GM12878 (cell line): ENCODE data around the gene SLC38A8. TPM values are rescaled to one million over a fixed set of nuclear protein-coding genes. Genes with fewer than 3 reads are reported as not detected.

Experiments used
- ATAC-seq: fragments of 200-7000 bp; cut with Tn5 transposase; 3 replicates; pipeline ENCODE4 v1.9.1; 2020; ENCODE audit warnings: mild to moderate bottlenecking, moderate library complexity
- BruUV-seq: library from RNA; stranded (reverse); fragments of 400-500 nt; replicated peaks from 2 replicates; lab custom pipeline; 2021; lab: Mats Ljungman, UMichigan
- CTCF ChIA-PET: fragments of 300-600 bp; sonication (Branson Sonifier 250); formaldehyde crosslinking; extraction: SDS; loops from one replicate; lab custom pipeline; 2021; ENCODE audit warnings: inconsistent platforms; lab: Yijun Ruan, JAX
- POLR2A ChIA-PET: fragments of 350-600 bp; formaldehyde crosslinking; extraction: SDS; loops from one replicate; lab custom pipeline; 2021; ENCODE audit warnings: inconsistent platforms; lab: Charles Lee
- RAD21 ChIA-PET: fragments of 300-600 bp; sonication (Branson Sonifier 250); formaldehyde crosslinking; loops from one replicate; lab custom pipeline; 2023; ENCODE audit warnings: antibody characterized with exemption; ENCODE audit not compliant: unreplicated experiment; lab: Charles Lee
- SMC1A ChIA-PET: fragments of 300-600 bp; sonication (Branson Sonifier 250); formaldehyde crosslinking; loops from one replicate; lab custom pipeline; 2023; ENCODE audit not compliant: unreplicated experiment, uncharacterized antibody; lab: Charles Lee
- DNase-seq: peaks from one replicate; pipeline ENCODE4 v3.0.0-alpha.2; 2011; ENCODE audit warnings: low read depth, low spot score
- FAIRE-seq: peaks from 3 replicates; lab custom pipeline; 2011; peaks lifted over from hg19 to GRCh38; lab: Jason Lieb, UNC
- H2AFZ ChIP-seq: 2 replicates; pipeline ENCODE4 v1.6.0; 2011; ENCODE audit warnings: low read depth, low read length, control low read depth; ENCODE audit not compliant: control insufficient read depth
- H3K27ac ChIP-seq: 2 replicates; pipeline ENCODE4 v1.5.1; 2011; ENCODE audit warnings: control low read depth; ENCODE audit not compliant: control insufficient read depth, insufficient read depth
- H3K27me3 ChIP-seq, 2 experiments: replicated peaks in 1 of 2; 2 replicates each; pipeline versions ENCODE4 v1.6.0 to v1.6.1; 2011; ENCODE audit warnings: low read length in 1 of 2; ENCODE audit not compliant: control insufficient read depth in 2 of 2, insufficient read depth in 2 of 2
- H3K36me3 ChIP-seq, 2 experiments: 2 replicates each; pipeline ENCODE4 v1.5.1; 2011; ENCODE audit warnings: low read length in 1 of 2; ENCODE audit not compliant: control insufficient read depth in 2 of 2, insufficient read depth in 2 of 2
- H3K4me1 ChIP-seq: 2 replicates; pipeline ENCODE4 v1.6.1; 2011; ENCODE audit warnings: mild to moderate bottlenecking, low read length, moderate library complexity, mixed read lengths; ENCODE audit not compliant: control insufficient read depth, insufficient read depth
- H3K4me2 ChIP-seq: 2 replicates; pipeline ENCODE4 v1.6.0; 2011; ENCODE audit warnings: control low read depth; ENCODE audit not compliant: control insufficient read depth, insufficient read depth
- H3K4me3 ChIP-seq: fragments of 200-600 bp; sonication (generic); 2 replicates; pipeline ENCODE4 v1.5.1; 2016
- H3K79me2 ChIP-seq: 2 replicates; pipeline ENCODE4 v1.6.0; 2011; ENCODE audit warnings: low read length; ENCODE audit not compliant: control insufficient read depth, insufficient read depth
- H3K9ac ChIP-seq: 2 replicates; pipeline ENCODE4 v1.8.0; 2011; ENCODE audit warnings: low read length, control low read depth, mixed read lengths; ENCODE audit not compliant: control insufficient read depth, insufficient read depth
- H3K9me3 ChIP-seq: replicated peaks from 3 replicates; pipeline ENCODE4 v1.5.1; 2011; ENCODE audit warnings: mild to moderate bottlenecking, low read length; ENCODE audit not compliant: control insufficient read depth, insufficient read depth
- H4K20me1 ChIP-seq: 2 replicates; pipeline ENCODE4 v1.6.0; 2011; ENCODE audit not compliant: control insufficient read depth, insufficient read depth
- ATF7 ChIP-seq: fragments of 450-650 bp; IDR thresholded peaks from 2 replicates; pipeline ENCODE4 v1.6.1; 2016; ENCODE audit warnings: low read depth, mild to moderate bottlenecking
- CBX5 ChIP-seq: sonication (generic); IDR thresholded peaks from 2 replicates; pipeline ENCODE4 v1.6.1; 2016; ENCODE audit warnings: low read depth, moderate library complexity, mild to moderate bottlenecking, inconsistent platforms
- EED ChIP-seq: sonication (generic); IDR thresholded peaks from 2 replicates; pipeline ENCODE4 v1.6.1; 2016; ENCODE audit warnings: antibody characterized with exemption, low read depth
- EGR1 ChIP-seq, 2 experiments: IDR thresholded peaks; 1 replicate in 1 of 2; 2 replicates in 1 of 2; pipeline ENCODE4 v1.6.1; 2011 to 2012; ENCODE audit warnings: low read depth in 2 of 2, low read length in 2 of 2, borderline replicate concordance in 1 of 2, mild to moderate bottlenecking in 1 of 2, moderate library complexity in 1 of 2
- FOS ChIP-seq: IDR thresholded peaks from 3 replicates; pipeline ENCODE4 v1.6.1; 2011; ENCODE audit warnings: borderline replicate concordance; ENCODE audit not compliant: insufficient read length; ENCODE audit errors: extremely low read depth
- GATAD2B ChIP-seq: fragments of 450-650 bp; conservative IDR thresholded peaks from 2 replicates; pipeline ENCODE4 v1.6.1; 2017; ENCODE audit warnings: low read depth, mild to moderate bottlenecking, moderate library complexity
- HDAC2 ChIP-seq: fragments of 200-600 bp; sonication (generic); IDR thresholded peaks from 2 replicates; pipeline ENCODE4 v1.6.1; 2017
- HDAC6 ChIP-seq: fragments of 200-600 bp; sonication (generic); IDR thresholded peaks from one replicate; pipeline ENCODE4 v1.8.0; 2017; ENCODE audit warnings: antibody characterized with exemption; ENCODE audit not compliant: unreplicated experiment
- IKZF1 ChIP-seq: fragments of 450-650 bp; conservative IDR thresholded peaks from 2 replicates; pipeline ENCODE4 v1.6.1; 2017; ENCODE audit warnings: antibody characterized with exemption, mild to moderate bottlenecking
- KDM1A ChIP-seq: fragments of 200-600 bp; sonication (generic); IDR thresholded peaks from 2 replicates; pipeline ENCODE4 v1.6.1; 2016; ENCODE audit warnings: borderline replicate concordance
- LARP7 ChIP-seq: fragments of 450-650 bp; IDR thresholded peaks from 2 replicates; pipeline ENCODE4 v1.6.1; 2017; ENCODE audit warnings: mild to moderate bottlenecking
- MAX ChIP-seq: IDR thresholded peaks from 2 replicates; pipeline ENCODE4 v1.6.1; 2012; ENCODE audit warnings: low read depth, low read length, improper control_type of control experiment
- NFYB ChIP-seq: IDR thresholded peaks from 2 replicates; pipeline ENCODE4 v1.6.1; 2011; ENCODE audit warnings: low read depth, mild to moderate bottlenecking, low read length, improper control_type of control experiment, moderate library complexity; ENCODE audit not compliant: insufficient read depth
- NR2C2 ChIP-seq: IDR thresholded peaks from 2 replicates; pipeline ENCODE4 v1.6.1; 2011; ENCODE audit warnings: borderline replicate concordance, low read depth; ENCODE audit not compliant: control insufficient read depth, insufficient read length
- POLR2AphosphoS2 ChIP-seq: IDR thresholded peaks from 2 replicates; pipeline ENCODE4 v1.6.1; 2011; ENCODE audit warnings: low read depth, mild to moderate bottlenecking, low read length, improper control_type of control experiment, moderate library complexity
- POLR2AphosphoS5 ChIP-seq: IDR thresholded peaks from 2 replicates; pipeline ENCODE4 v1.6.1; 2011; ENCODE audit warnings: mild to moderate bottlenecking, low read length, inconsistent platforms
- SIN3A ChIP-seq: IDR thresholded peaks from 2 replicates; pipeline ENCODE4 v1.6.1; 2012; ENCODE audit warnings: low read depth, low read length, improper control_type of control experiment
- SMAD5 ChIP-seq: IDR thresholded peaks from 2 replicates; pipeline ENCODE4 v1.6.1; 2016; ENCODE audit warnings: antibody characterized with exemption, low read depth
- TCF7 ChIP-seq: IDR thresholded peaks from 2 replicates; pipeline ENCODE4 v1.6.1; 2014; ENCODE audit warnings: antibody characterized with exemption, borderline replicate concordance
- ZNF592 ChIP-seq: fragments of 450-650 bp; IDR thresholded peaks from 2 replicates; pipeline ENCODE4 v1.6.1; 2017; ENCODE audit warnings: mild to moderate bottlenecking, moderate library complexity
- WGBS: methylation state at CpG from one replicate; pipeline ENCODE4 v1.1.6; 2016; ENCODE audit warnings: low lambda C conversion rate; ENCODE audit not compliant: insufficient replicate concordance, insufficient coverage; ENCODE audit errors: missing lambda C conversion rate; 5-methylcytosine and 5-hydroxymethylcytosine counted together
- in situ Hi-C: fragments of 300-500 bp; cut with MboI; formaldehyde crosslinking; loops from 9 replicates; pipeline ENCODE4 v1.14.3; 2018; ENCODE audit warnings: mixed read lengths
- intact Hi-C: fragments of 100-400 bp; cut with micrococcal nuclease; formaldehyde crosslinking; loops from one replicate; pipeline ENCODE4 v1.14.2; 2022; ENCODE audit not compliant: unreplicated experiment
- polyA plus RNA-seq, 11 experiments: library from polyadenylated mRNA; depleted of rRNA in 4 of 11; unstranded in 6 of 11; stranded (reverse) in 5 of 11; fragments of >200 nt; fragmentation: Nextera tagmentation in 4 of 11; fragmentation: Illumina TruSeq in 1 of 11; extraction: Ambion mirVana in 4 of 11; extraction: Trizol in 1 of 11; gene quantifications; 1 replicate in 1 of 11; 2 replicates in 10 of 11; pipeline versions ENCODE4 v1.2.1 to v1.2.3, GENCODE V29; 2011 to 2016; ENCODE audit warnings: inconsistent platforms in 2 of 11, missing spikeins in 2 of 11, low read depth in 1 of 11
- total RNA-seq, 4 experiments: library from RNA; depleted of rRNA in 3 of 4; stranded (reverse); fragments of >200 nt in 3 of 4; fragmentation: Illumina TruSeq in 1 of 4; extraction: Trizol in 1 of 4; gene quantifications; 2 replicates each; pipeline versions ENCODE4 v1.2.1 to v1.2.3, GENCODE V29; 2013 to 2021

Gene SLC38A8
- total and polyA plus RNA-seq, 10 of the 15 experiments (the other 5 are each of a cell fraction or from before 2014, with no cell fraction given): not detected

- Histone ChIP-seq H3K4me1 (no peaks in the 10 kb centered on the region), H3K79me2 (no peaks in the 10 kb centered on the region), H2AFZ (no peak overlapping the region), H3K36me3 (no peaks in the 10 kb centered on the region), H4K20me1 (no peaks in the 10 kb centered on the region), H3K4me3 (no peak overlapping the region), H3K9me3 (no peaks in the 10 kb centered on the region), H3K27ac (no peak overlapping the region), H3K9ac (no peak overlapping the region), H3K27me3 (no peaks in the 10 kb centered on the region; a peak in 4 of 4 replicates), H3K4me2 (no peak overlapping the region)
- ATAC-seq: no peak
- DNase-seq: no peak
- ChIA-PET SMC1A (no interaction called here), RAD21 (no interaction called here), POLR2A (no interaction called here), CTCF (no interaction called here)
- no TSS peak for BruUV-seq
- intact Hi-C loops (no loop called here), in situ Hi-C loops (no loop called here)
- FAIRE-seq: no peak
- WGBS: 65% methylated on average over 12 of the region's 12 CpGs
- TF ChIP-seq CBX5 (no peak), EGR1 (IDR thresholded peaks at IDR 0.05; ENCODE audit: borderline replicate concordance in 1 of 2, low read depth in 2 of 2, low read length in 2 of 2) (no peak), GATAD2B (no peak), IKZF1 (no peak), SIN3A (no peak), TCF7 (no peak), MAX (no peak), HDAC2 (no peak), POLR2AphosphoS5 (no peak), EED (no peak), FOS (no peak), KDM1A (no peak), ZNF592 (no peak), NR2C2 (no peak), HDAC6 (no peak), POLR2AphosphoS2 (no peak), NFYB (no peak), ATF7 (no peak), LARP7 (no peak), SMAD5 (no peak)
Measured at GRCh38 chr16:84039696-84040095, 2.9 kb downstream of the SLC38A8 start.
